Measurements from ENCODE around the gene MMP24OS. TPM values are rescaled to one million over a fixed set of nuclear protein-coding genes. Genes with fewer than 3 reads are reported as not detected.

The MMP24OS gene
- total RNA-seq, 1 donor from 2014 or later, result 94.6 TPM

- H3K27ac Mint-ChIP-seq (ENCODE audit: unreplicated experiment), result no peak overlapping the region
- H3K36me3 Mint-ChIP-seq (ENCODE audit: low read depth), result peaks cover 20% of the 10 kb centered on the region
- peaks cover 26% of the 10 kb centered on the region for H3K4me1 Mint-ChIP-seq (ENCODE audit: low read depth)
- peak overlapping the region; percentile 96 for H3K4me3 Mint-ChIP-seq (ENCODE audit: unreplicated experiment)
- DNase-seq (ENCODE audit: low spot score), result no peak
- TF ChIP-seq CTCF (IDR thresholded peaks at IDR 0.05), result no peak
- H3K9me3 Mint-ChIP-seq (ENCODE audit: low read depth), result no peaks in the 10 kb centered on the region
- H3K27me3 Mint-ChIP-seq (ENCODE audit: low read depth), result no peaks in the 10 kb centered on the region
These were observed 1.5 kb downstream of the MMP24OS start for GRCh38 chr20:35276408-35276807.

- Mint-ChIP-seq H3K9me3 (ENCODE audit: low read depth) (no peaks in the 10 kb centered on the region), H3K27ac (ENCODE audit: unreplicated experiment) (no peak overlapping the region), H3K27me3 (ENCODE audit: low read depth) (no peaks in the 10 kb centered on the region), H3K4me3 (ENCODE audit: unreplicated experiment) (peak overlapping the region; percentile 21), H3K4me1 (ENCODE audit: low read depth) (peaks cover 26% of the 10 kb centered on the region), H3K36me3 (ENCODE audit: low read depth) (peaks cover 20% of the 10 kb centered on the region)
- DNase-seq (ENCODE audit: low spot score), result no peak
- no peak for TF ChIP-seq CTCF (IDR thresholded peaks at IDR 0.05)
These were observed 2.1 kb downstream of the MMP24OS start for GRCh38 chr20:35275741-35276251.

- Mint-ChIP-seq H3K4me3 (ENCODE audit: unreplicated experiment) (no peak overlapping the region), H3K27ac (ENCODE audit: unreplicated experiment) (no peak overlapping the region), H3K4me1 (ENCODE audit: low read depth) (peaks cover 21% of the 10 kb centered on the region), H3K36me3 (ENCODE audit: low read depth) (peaks cover 16% of the 10 kb centered on the region), H3K9me3 (ENCODE audit: low read depth) (no peaks in the 10 kb centered on the region), H3K27me3 (ENCODE audit: low read depth) (no peaks in the 10 kb centered on the region)
- DNase-seq (ENCODE audit: low spot score), result no peak
- TF ChIP-seq CTCF (IDR thresholded peaks at IDR 0.05), result no peak
These were observed 3.5 kb downstream of the MMP24OS start for GRCh38 chr20:35274172-35275092.

GRCh38 chr20:35273449-35274171 is 4.3 kb downstream of the MMP24OS start:
- no peak for TF ChIP-seq CTCF (IDR thresholded peaks at IDR 0.05)
- Mint-ChIP-seq H3K27ac (ENCODE audit: unreplicated experiment) (no peak overlapping the region), H3K27me3 (ENCODE audit: low read depth) (no peaks in the 10 kb centered on the region), H3K4me1 (ENCODE audit: low read depth) (peaks cover 21% of the 10 kb centered on the region), H3K4me3 (ENCODE audit: unreplicated experiment) (no peak overlapping the region), H3K9me3 (ENCODE audit: low read depth) (no peaks in the 10 kb centered on the region), H3K36me3 (ENCODE audit: low read depth) (peaks cover 9% of the 10 kb centered on the region)
- DNase-seq (ENCODE audit: low spot score), result no peak

GRCh38 chr20:35271904-35272303 is 6.0 kb downstream of the MMP24OS start:
- Mint-ChIP-seq H3K27ac (ENCODE audit: unreplicated experiment) (no peak overlapping the region), H3K4me1 (ENCODE audit: low read depth) (peaks cover 10% of the 10 kb centered on the region), H3K4me3 (ENCODE audit: unreplicated experiment) (no peak overlapping the region), H3K9me3 (ENCODE audit: low read depth) (no peaks in the 10 kb centered on the region), H3K36me3 (ENCODE audit: low read depth) (peaks cover 7% of the 10 kb centered on the region), H3K27me3 (ENCODE audit: low read depth) (no peaks in the 10 kb centered on the region)
- no peak for TF ChIP-seq CTCF (IDR thresholded peaks at IDR 0.05)
- DNase-seq (ENCODE audit: low spot score), result no peak
